Measurements from ENCODE around the gene OR2H2.

The OR2H2 gene

DNA sequence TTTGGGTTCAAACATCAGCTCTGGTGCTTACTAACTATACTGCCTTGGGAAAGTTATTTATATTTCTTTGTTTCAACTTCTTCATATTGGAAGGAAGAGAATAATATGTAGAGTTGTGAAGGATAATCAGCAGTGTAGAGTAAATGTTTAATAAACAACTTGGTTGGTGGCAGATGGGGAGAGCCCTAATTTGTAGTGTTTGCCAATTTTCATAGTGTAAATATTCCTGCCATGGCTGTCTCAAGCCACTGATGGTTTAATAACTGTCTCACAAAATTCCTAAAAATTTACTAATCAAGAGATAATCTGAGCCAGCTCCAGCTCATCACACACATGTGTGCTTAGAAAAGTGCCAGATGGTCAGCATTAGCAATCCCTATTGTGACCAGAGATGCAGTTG, at the start of gene OR2H2:
Gene OR2H2, plus strand, starts transcription at position 301 of the 400 bp plus-strand sequence. CDS start 2,824 bp downstream, outside the sequence.
- no peak for DNase-seq

DNA sequence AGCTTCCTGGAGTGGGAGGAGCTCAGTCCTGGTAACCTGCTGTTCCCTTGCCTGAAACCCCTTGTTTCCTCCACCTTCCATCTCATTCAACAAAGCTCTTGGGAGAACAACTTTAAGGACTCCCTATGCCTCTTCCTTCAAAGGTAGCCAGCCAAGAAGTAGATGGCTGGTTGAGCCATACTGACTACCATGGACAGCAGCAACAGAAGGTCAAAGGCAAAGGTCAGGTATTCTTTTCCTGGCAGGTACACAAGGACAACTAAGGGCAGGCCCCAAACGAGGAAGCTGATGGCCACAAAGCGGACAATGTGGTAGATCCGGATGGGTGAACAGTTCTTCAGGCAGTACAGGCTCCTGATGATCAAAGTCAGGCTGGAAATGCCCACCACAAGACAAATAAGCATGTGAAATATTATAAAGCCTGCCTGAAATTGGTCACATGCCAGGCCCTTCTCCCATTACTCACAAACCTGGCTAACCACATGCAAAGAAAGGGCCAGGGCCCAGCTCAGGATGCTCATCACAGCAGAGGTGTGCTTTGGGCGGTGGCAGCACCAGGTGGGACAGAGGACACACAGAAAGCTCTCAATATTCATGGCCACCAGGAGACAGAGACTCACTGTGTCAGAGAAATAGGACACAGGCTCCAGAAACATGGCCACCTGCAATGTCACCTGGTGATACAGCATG, 47.1 kb upstream of the OR2H2 start:
- no peak for DNase-seq

DNA sequence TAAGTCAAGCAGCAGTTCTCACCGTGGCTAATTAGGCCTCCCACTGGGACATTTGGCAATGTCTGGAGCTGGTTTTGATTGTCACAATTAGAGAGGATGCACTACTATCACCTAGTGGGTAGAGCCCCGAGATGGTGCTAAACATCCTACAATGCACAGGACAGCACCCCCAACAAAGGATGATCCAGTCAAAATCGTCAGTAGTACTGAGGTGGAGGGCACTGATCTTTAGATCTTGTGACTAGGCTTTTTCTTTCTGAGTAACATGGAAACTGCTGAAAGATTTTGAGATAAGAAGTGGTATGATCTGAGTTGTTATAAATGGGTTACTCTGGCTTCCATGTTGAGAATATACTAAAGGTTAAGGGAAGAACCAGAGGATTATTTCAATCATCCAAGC, 37.3 kb upstream of the OR2H2 start:
- DNase-seq = no peak

DNA sequence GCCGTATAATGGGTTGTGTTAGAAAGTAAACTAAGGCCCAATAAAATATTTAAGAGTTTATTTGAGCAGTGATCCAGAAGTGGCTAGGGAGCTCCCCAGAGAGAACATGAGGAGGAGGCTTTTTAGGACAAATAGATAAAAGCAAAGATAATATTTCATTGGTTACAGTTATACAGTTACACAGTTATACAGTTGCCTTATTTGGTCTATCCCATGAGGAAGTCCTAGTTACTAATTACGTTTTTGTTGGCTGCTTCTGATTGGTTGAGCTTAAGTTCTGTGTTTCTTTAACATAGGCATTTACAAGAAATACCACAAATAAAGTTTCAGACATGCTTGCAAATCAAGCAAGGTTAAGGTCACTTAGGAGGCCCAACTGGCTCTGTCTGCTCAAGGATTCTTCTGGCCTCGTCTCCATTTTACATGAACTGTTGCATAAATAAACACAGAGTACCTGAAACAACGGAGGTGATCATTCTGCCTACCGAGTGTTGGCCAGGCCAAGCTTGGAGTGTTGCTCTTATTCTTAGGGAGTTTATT, 32.3 kb upstream of the OR2H2 start:
- no peak for DNase-seq

DNA sequence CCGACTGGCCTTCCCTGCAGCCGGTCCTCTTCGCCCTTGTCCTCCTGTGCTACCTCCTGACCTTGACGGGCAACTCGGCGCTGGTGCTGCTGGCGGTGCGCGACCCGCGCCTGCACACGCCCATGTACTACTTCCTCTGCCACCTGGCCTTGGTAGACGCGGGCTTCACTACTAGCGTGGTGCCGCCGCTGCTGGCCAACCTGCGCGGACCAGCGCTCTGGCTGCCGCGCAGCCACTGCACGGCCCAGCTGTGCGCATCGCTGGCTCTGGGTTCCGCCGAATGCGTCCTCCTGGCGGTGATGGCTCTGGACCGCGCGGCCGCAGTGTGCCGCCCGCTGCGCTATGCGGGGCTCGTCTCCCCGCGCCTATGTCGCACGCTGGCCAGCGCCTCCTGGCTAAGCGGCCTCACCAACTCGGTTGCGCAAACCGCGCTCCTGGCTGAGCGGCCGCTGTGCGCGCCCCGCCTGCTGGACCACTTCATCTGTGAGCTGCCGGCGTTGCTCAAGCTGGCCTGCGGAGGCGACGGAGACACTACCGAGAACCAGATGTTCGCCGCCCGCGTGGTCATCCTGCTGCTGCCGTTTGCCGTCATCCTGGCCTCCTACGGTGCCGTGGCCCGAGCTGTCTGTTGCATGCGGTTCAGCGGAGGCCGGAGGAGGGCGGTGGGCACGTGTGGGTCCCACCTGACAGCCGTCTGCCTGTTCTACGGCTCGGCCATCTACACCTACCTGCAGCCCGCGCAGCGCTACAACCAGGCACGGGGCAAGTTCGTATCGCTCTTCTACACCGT, 31.5 kb upstream of the OR2H2 start:
- no peak for DNase-seq

DNA sequence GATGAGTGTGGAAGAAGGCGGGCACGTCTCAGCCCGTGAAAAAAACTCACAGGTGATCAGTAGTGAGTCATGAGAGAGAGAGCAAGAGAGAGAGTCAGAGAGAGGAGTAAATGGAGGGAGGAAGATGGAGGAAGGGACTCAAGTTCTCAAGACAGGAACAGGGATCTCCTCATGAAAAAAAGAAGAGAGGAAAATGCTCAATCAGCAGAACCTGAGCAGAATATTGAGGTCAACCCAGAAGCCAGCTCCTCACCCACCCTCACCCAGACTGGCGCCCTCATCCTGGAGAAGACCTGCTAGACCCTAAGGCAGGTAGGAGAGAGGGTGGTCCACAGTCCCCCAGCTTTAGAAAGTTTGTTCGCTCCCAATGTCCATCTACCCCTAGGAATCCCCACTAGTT, 30.2 kb upstream of the OR2H2 start:
- no peak for DNase-seq

DNA sequence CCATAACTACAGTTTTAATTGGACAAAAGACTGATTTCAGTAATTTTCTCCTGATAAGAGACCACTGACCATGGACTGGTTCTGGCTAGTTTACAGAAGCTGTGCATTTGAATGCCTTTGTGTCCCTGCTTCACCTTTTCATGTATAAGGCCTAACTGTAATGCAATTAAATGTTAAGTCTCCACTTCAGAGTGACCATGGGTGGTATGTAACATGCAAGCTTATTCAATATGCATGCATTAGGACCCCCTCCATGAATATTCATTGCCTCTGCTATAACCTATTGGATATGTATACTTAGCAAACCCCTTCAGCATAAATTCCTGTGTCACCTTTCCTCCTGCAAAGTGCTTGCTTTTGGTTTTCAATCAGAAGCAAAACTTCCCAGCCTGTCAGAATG, 27.6 kb upstream of the OR2H2 start:
- no peak for DNase-seq

DNA sequence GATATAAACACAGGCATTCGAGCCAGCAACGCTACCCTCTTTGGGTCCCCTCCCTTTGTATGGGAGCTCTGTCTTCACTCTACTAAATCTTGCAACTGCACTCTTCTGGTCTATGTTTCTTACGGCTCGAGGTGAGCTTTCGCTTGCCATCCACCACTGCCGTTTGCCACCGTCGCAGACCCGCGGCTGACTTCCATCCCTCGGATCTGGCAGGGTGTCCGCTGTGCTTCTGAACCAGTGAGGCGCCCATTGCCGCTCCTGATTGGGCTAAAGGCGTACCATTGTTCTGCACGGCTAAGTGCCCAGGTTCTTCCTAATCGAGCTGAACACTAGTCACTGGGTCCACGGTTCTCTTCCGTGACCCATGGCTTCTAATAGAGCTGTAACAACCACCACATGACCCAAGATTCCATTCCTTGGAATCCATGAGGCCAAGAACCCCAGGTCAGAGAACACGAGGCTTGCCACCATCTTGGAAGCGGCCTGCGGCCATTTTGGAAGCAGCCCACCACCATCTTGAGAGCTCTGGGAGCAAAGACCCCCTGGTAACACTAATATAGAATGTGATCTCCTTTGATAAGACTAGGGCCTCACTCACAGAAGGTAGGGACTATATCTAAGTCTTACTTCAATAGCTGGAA, 26.4 kb upstream of the OR2H2 start:
- no peak for DNase-seq

DNA sequence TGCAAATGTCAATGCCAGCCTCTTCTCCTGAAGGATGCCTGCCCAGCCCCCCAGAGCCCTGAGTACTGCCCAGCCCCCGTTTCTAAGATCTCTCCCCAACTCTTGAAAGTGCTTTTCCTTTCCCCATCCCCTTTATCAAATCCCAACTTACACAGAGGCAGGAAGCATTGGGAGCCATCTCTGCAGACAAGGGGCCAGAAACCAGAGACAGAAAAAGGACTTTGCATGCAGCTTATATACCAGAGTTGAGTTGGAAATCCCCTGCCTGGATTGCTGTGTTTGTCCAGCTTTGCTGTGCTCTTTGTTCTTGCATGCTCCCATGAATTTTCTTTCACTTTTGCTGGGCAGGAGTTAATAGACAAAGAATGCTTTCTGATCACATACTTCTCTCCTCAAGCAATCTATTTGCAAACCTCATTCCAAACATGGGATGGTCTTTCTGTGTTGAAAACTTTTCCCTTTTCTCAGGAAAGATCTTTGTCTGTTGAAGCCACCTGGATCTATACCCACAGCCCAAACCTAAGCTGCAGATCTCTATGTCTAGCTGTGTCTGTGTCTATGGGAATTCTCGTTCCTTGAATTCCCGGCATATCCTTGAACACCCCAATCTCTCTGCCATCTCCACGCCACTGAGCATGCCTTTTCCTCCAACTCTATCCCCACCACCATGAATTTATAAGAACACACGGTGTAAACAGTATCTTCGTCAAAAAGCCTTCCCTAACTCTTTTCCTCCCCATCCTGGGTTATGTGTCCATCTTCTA, 25.2 kb upstream of the OR2H2 start, which contains the start of gene UBD:
Gene UBD, minus strand, starts transcription at position 209 of the 764 bp plus-strand sequence. Its CDS starts 31 bp downstream, at position 178.
- no peak for DNase-seq

DNA sequence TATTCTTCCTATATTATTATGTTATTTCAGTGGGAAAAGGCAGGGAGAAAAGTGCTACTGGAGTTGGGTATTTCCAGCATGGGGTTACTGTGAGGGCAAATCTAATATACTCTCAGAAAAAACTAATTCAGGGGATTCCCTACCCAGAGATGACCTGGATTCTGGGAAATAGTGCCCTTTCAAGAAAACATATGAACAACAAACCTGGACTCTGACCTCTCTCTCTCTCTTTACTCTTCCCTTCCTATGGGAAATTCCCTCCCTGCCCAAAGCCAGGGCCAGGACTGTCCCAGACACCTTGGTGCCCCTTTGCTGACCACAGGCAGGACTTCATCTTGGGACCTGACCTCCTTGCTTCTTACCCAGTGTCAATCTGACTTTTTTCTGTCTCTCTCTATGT, 23.8 kb upstream of the OR2H2 start:
- DNase-seq = no peak

DNA sequence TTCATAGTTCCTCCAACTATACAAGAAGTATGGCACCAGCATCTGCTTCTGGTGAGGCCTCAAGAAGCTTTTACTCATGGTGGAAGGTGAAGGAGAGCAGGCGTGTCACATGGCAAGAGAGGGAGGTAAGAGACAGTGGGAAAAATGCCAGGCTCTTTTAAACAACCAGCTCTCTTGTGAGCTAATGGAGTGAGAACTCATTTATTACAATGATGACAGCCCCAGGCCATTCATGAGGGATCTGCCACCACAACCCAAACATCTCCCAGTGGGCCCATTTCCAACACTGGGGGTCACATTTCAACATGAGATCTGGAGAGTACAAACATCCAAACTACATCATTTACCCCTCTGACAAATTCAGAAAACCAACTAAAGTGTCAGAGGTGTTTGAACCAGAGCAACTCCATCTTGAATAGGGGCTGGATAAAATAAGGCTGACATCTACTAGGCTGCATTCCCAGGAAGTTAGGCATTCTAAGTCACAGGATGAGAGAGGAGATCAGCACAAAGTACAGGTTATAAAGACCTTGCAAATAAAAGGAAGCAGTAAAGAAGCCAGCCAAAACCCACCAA, 23.2 kb upstream of the OR2H2 start:
- DNase-seq = no peak

DNA sequence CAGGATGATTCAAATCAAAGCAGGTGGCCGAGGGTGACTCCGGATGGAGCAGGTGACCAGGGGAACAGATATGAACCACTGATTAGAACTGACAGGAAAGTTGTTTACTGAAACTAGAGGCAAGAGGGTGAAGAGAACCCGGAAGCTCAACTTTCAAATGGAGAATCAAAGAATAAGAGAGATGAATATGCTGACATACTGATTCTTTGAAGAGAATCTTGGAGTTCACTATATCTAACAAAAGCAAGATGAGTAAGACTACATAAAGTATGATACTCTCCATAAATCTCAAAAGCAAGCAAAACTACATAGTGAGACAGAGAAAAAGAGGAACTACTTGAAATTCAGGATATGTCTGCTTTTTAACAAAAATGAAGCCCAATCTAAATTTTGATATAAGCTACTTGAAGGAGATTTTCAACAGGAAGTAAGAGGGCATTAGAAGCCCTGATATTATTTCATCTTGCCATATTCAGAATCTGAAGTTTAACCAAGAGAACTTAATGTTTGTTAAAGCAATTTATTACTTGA, 21.4 kb upstream of the OR2H2 start:
- no peak for DNase-seq

DNA sequence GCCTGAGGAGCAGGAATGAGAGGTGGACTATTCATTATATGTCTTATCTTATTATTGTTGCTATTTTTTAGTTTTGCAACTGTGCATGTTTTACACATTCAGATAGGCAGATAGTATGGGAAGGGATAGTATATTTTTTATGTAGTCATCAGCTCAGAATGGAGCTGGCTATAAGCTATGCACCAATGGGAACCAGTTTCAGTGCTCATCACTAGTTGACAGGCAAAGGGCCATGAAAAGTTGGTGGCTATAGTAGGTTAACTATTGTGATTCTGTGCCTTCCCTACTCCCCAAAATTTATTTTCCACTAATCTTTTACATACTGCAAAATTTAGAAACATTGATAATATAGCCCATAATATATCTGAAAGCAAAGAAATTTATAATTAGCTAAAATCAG, 20.0 kb upstream of the OR2H2 start:
- no peak for DNase-seq

DNA sequence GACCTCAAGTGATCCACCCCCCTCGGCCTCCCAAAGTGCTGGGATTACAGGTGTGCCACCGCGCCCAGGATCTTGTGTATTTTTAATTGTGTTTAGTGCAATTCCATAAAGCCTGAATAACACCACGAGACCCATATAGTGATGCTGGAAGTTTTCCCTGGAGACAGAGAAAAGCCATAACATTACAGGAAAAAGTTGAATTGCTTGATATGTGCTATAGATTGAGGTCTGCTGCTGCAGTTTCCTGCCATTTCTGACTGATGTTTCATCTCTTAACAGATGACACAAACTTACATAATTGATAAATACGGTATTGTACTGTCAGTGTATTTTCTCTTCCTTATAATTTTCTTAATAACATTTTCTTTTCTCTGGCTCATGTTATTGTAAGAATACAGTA, 18.1 kb upstream of the OR2H2 start:
- no peak for DNase-seq

DNA sequence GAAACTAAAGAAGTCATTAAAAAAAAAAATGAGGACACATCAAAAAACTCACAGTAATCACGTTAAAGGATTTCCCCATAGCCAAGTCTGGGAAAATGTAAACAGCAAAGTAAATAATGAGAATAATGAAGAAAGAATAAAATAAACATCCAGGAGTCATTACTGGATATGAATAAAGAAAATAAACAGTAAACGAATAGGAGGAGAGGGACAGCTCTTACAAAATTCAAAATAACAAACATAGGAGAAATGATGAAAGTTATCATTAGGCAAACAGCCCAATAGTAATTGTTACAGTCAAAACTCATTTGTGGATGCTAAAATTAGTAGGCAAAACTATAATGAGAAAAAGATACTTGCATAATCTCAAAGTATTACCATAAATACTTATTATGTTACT, 17.4 kb upstream of the OR2H2 start:
- no peak for DNase-seq

DNA sequence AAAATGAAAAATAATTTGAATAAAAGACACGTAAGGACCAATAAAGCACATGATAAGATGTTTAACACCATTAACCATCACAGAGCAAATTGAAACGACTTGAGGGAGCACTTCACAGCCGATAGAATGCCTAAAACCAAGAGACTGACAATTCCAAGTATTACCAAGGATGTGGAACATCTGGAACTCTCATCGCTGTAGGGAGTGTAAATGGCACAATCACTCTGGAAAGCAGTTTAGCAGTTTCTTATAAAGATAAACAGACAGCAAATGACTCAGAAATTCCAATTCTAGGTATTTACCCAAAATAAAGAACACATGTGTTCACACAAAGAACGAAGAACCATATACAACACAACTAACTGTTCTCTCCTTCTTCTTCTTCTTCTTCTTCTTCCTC, 16.9 kb upstream of the OR2H2 start:
- no peak for DNase-seq

DNA sequence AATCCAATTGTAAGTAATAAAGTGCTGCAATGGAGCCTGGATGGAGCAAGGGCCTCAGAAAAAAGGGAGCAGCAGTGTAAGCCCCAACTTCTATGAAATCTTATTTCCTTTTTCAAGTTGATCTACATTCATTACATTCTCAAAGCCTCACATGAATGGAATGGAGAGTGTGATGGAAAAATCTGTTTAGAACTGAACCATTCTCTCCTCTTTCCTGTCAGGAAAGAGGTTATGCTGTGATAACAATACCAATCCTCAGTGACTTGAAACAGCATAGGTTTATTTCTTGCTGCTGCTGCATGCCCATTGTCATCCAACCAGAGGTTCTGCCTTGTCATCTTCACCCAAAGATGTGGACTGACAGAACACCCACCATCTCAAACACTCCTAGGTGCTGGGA, 8.9 kb upstream of the OR2H2 start:
- DNase-seq = no peak

DNA sequence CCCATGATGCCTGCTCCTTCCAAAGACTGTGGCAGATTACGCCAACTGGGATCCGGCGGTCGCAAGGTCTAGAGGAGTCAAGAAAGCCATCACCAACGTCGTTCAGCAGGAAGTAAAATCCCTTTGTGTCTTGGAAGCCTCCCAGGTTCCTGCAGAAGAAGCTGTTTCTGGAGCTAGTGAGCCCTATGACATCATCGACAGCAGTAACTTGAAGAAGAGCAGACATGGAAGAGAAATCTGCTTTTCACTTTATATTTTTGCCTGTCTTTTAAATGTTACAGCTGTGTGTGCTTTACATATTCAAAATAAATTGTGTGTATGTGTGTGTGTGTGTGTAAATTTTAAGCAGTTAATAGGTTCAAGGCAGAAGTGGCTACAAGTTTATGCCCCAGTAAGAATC, 7.4 kb upstream of the OR2H2 start:
- no peak for DNase-seq

DNA sequence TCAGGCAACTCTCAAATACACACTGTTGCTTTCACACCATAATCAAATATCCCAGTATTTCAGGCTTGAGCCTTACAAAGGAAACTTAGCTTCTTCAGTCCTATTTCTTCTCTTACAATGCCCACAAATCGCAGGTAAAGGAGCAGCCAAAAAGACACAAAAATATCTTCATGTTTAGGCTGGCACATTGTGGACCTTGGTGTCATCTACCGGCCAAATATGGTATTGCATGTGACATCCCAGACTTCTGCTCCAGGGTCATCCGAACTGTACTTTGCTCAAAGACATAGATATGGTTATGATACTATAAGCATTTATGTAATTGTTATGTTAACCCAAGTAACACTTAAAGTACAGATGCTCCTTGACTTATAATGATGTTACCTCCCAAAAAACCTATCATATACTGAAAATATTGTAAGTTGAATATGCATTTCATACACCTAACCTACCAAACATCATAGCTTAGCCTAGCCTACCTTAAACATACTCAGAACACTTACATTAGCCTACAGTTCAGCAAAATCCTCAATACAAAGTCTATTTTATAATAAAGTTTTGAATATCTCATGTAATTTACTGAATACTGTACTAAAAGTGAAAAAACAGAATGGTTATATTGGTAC, 4.6 kb downstream of the OR2H2 start:
- DNase-seq = no peak

DNA sequence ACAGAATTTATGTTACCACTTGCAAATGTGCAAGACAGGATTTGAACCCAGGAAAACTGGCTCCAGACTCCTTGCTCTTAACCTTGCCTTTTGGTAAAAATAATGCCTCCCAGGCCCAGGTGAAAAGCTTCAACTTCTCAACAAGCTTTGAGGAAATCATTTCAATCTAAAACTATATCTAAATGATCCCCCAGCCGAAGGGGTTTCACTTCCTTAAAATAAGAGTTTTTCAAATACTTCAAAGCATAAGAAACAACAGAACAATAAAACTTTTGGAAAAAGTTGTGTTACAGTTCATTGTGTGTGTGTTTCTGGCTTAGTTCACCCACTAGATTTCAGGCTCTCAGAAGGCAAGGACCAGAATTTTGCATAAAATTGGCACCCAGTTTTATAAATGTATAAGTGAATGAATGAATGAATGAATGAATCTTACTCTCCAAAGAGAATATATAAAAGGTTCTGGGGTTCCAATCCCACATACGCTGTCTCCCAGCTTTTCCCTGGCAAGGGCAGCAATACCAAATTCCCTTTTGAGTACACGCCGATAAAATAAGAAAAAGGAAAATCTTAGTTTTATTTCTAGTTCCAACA, 5.4 kb downstream of the OR2H2 start:
- no peak for DNase-seq

DNA sequence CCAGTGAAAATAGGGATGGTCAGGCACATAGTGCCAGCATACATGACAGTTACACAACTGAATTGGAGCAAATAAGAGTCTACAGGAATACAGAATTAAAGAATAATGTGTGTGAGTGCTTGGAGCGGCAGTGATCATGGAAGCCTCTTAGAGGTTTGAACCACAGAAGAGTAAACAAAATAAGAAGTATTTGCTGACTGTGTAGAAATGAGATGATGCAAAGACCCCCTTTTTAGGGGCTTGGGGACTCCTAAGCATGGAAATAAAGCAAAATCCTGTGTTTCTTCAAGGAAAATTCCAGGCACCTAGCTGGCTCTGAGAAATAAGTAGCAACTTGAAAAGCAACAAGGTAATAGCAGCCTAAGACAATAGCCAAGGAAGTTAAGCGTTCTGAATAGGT, 6.8 kb downstream of the OR2H2 start:
- no peak for DNase-seq

All from 8988T (cell line).